Measurements from ENCODE around the gene DOCK4. TPM values are rescaled to one million over a fixed set of nuclear protein-coding genes. Genes with fewer than 3 reads are reported as not detected.
A peak's percentile ranks its signal among the peaks of the same experiment; 100 is the strongest.

The DOCK4 gene
- total and polyA plus RNA-seq, 2 of the 8 experiments (the other 6 are each of a cell fraction or from before 2014, with no cell fraction given), result 5.1 to 23.6 TPM

DNA sequence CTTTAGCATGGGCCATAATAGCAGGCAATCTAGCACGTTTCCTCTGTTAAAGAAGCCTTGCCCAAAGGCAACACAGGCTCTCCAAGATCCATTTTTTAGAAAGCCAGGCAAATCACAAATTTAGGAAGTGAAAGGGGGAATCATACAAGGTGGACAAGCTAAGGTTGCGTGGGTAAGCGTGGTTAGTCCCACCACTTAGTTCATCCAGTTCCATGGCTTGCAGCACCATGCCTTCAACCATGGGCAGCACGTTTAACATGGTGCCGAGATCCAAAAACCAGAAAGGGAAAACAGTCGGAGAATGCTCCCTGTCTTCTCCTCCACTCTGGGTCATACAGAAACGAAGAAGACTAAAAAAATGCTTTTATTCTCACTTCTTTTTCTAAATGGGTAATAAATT, 409.5 kb downstream of the DOCK4 start:
- H3K23ac ChIP-seq (ENCODE audit: insufficient read length), result no peak overlapping the region
- H2AK5ac ChIP-seq (ENCODE audit: low read depth, low read length), result no peak overlapping the region
- H3K27me3 ChIP-seq (replicated peaks in 1 of 4; ENCODE audit: control insufficient read depth in 3 of 4, extremely low read depth in 1 of 4, insufficient read depth in 3 of 4, low read length in 3 of 4), result no peaks in the 10 kb centered on the region
- WGBS, 2 experiments (ENCODE audit: extremely low coverage in 1 of 2, insufficient coverage in 1 of 2, insufficient read length in 1 of 2, insufficient replicate concordance in 2 of 2, low coverage in 1 of 2, low lambda C conversion rate in 2 of 2, missing lambda C conversion rate in 1 of 2), result 83% methylated on average over 7 of the region's 7 CpGs; no CpG with 5 or more reads in 1 of the 2 experiments
- no peak overlapping the region for H3K4me2 ChIP-seq (ENCODE audit: insufficient read depth in 1 of 2, low read depth in 2 of 2, low read length in 2 of 2)
- H4K91ac ChIP-seq (replicated peaks; ENCODE audit: insufficient read length, low read length), result no peak overlapping the region
- no peak overlapping the region for H3K56ac ChIP-seq (replicated peaks; ENCODE audit: insufficient read length, low read depth, low read length)
- no peaks in the 10 kb centered on the region for H3K4me1 ChIP-seq (replicated peaks in 1 of 4; ENCODE audit: control insufficient read depth in 3 of 4, insufficient read depth in 4 of 4, low read length in 3 of 4)
- no peak overlapping the region for H3K9ac ChIP-seq (replicated peaks in 1 of 4; ENCODE audit: extremely low read depth in 1 of 4, low read depth in 3 of 4, low read length in 3 of 4)
- H3K79me2 ChIP-seq (ENCODE audit: control insufficient read depth in 1 of 2, insufficient read depth in 2 of 2, low read length in 2 of 2), result no peaks in the 10 kb centered on the region
- H2BK15ac ChIP-seq (ENCODE audit: low read length), result no peak overlapping the region
- H3K4me3 ChIP-seq (ENCODE audit: extremely low read depth in 1 of 4, insufficient read depth in 2 of 4, low read depth in 3 of 4, low read length in 4 of 4), result no peak overlapping the region
- H2BK5ac ChIP-seq (ENCODE audit: low read depth, low read length), result no peak overlapping the region
- peaks cover 41 to 45% of the 10 kb centered on the region in 2 experiments for H3K9me3 ChIP-seq (ENCODE audit: insufficient read depth in 2 of 2, low read depth in 1 of 2, low read length in 1 of 2)
- H2BK12ac ChIP-seq (ENCODE audit: low read depth, low read length), result no peak overlapping the region
- H3K14ac ChIP-seq (ENCODE audit: insufficient read length), result no peak overlapping the region
- H4K20me1 ChIP-seq (replicated peaks in 1 of 2; ENCODE audit: control insufficient read depth in 1 of 2, insufficient read depth in 2 of 2, low read length in 2 of 2), result no peaks in the 10 kb centered on the region
- no peak overlapping the region for H2BK20ac ChIP-seq (ENCODE audit: low read length)
- no peaks in the 10 kb centered on the region for H3K23me2 ChIP-seq (ENCODE audit: low read depth, low read length)
- no peak overlapping the region for H3K18ac ChIP-seq (ENCODE audit: extremely low read depth, low read length)
- H2AFZ ChIP-seq (ENCODE audit: low read length), result no peak overlapping the region
- peaks cover 0 to 14% (median 0%) of the 10 kb centered on the region in 4 experiments; a peak in 2 of 8 replicates for H3K36me3 ChIP-seq (ENCODE audit: control insufficient read depth in 2 of 4, insufficient read depth in 4 of 4, low read length in 3 of 4)
- no peak overlapping the region for H3K27ac ChIP-seq (ENCODE audit: low read depth, low read length)
- no peak overlapping the region for H2BK120ac ChIP-seq (replicated peaks; ENCODE audit: low read depth, low read length)
- CTCF ChIA-PET (ENCODE audit: partially characterized antibody), result no interaction called here
- H4K8ac ChIP-seq (ENCODE audit: extremely low read depth, insufficient read depth, low read length), result no peak overlapping the region
- no peaks in the 10 kb centered on the region for H3K79me1 ChIP-seq (ENCODE audit: low read depth, low read length)
- H3K4ac ChIP-seq (replicated peaks; ENCODE audit: insufficient read length, low read depth, low read length), result no peak overlapping the region
- no peak overlapping the region for H4K5ac ChIP-seq (ENCODE audit: insufficient read length, low read depth, low read length)
- TF ChIP-seq SP1 (IDR thresholded peaks at IDR 0.05; ENCODE audit: low read depth, low read length) (no peak), CBX5 (IDR thresholded peaks at IDR 0.05; ENCODE audit: low read depth, low read length) (0 out of 2 replicates have a peak, but pooled peaks have one; percentile 44)
- POLR2A ChIA-PET (ENCODE audit: partially characterized antibody), result no interaction called here
- DNase-seq (ENCODE audit: low read depth in 1 of 2, low spot score in 2 of 2) (peak in 1 of 2 experiments; percentile 55), FAIRE-seq (no peak)

All from H1 (cell line).